Mesendoderm (in vitro differentiated cells): ENCODE data around the gene ZNF664.

Experiments used
- DNase-seq: peaks from one replicate; pipeline ENCODE4 v3.0.0; 2013
- H2AK5ac ChIP-seq: 2 replicates; pipeline ENCODE4 v1.6.1; 2013; ENCODE audit warnings: low read length, inconsistent platforms
- H2BK120ac ChIP-seq: 2 replicates; pipeline ENCODE4 v1.6.1; 2013; ENCODE audit warnings: low read depth, mild to moderate bottlenecking, low read length, moderate library complexity, mixed read lengths
- H2BK15ac ChIP-seq: replicated peaks from 2 replicates; pipeline ENCODE4 v1.6.1; 2013; ENCODE audit warnings: low read depth, mild to moderate bottlenecking, moderate library complexity
- H2BK5ac ChIP-seq: 2 replicates; pipeline ENCODE4 v1.6.1; 2013; ENCODE audit warnings: low read length, inconsistent platforms
- H3K18ac ChIP-seq: 2 replicates; pipeline ENCODE4 v1.6.1; 2013; ENCODE audit warnings: mild to moderate bottlenecking, low read length, mixed read lengths
- H3K23ac ChIP-seq: one replicate; pipeline ENCODE4 v1.6.1; 2013; ENCODE audit warnings: low read length
- H3K27ac ChIP-seq: 2 replicates; pipeline ENCODE4 v1.5.1; 2013; ENCODE audit warnings: low read depth, mild to moderate bottlenecking, inconsistent platforms, low read length, moderate library complexity
- H3K27me3 ChIP-seq: 2 replicates; pipeline ENCODE4 v1.6.1; 2013; ENCODE audit warnings: low read length, control low read depth, mild to moderate bottlenecking, inconsistent platforms; ENCODE audit not compliant: insufficient read depth, poor library complexity
- H3K36me3 ChIP-seq: 2 replicates; pipeline ENCODE4 v1.6.1; 2013; ENCODE audit warnings: low read length, inconsistent platforms; ENCODE audit not compliant: control insufficient read depth, insufficient read depth
- H3K4ac ChIP-seq: one replicate; pipeline ENCODE4 v1.6.1; 2013; ENCODE audit warnings: low read depth, mild to moderate bottlenecking, low read length, moderate library complexity
- H3K4me1 ChIP-seq: 2 replicates; pipeline ENCODE4 v1.6.1; 2013; ENCODE audit warnings: low read depth, low read length, inconsistent platforms; ENCODE audit not compliant: control insufficient read depth
- H3K4me2 ChIP-seq: 2 replicates; pipeline ENCODE4 v1.6.1; 2013; ENCODE audit warnings: low read length
- H3K4me3 ChIP-seq: 2 replicates; pipeline ENCODE4 v1.5.1; 2013; ENCODE audit warnings: mild to moderate bottlenecking, low read length
- H3K56ac ChIP-seq: one replicate; pipeline ENCODE4 v1.6.1; 2013; ENCODE audit warnings: low read length
- H3K79me1 ChIP-seq: 2 replicates; pipeline ENCODE4 v1.6.1; 2013; ENCODE audit warnings: low read length, inconsistent platforms
- H3K79me2 ChIP-seq: 2 replicates; pipeline ENCODE4 v1.6.1; 2013; ENCODE audit warnings: mild to moderate bottlenecking, low read length; ENCODE audit not compliant: control insufficient read depth, insufficient read depth
- H3K9ac ChIP-seq: 2 replicates; pipeline ENCODE4 v1.6.1; 2013; ENCODE audit warnings: low read length, inconsistent platforms
- H4K5ac ChIP-seq: one replicate; pipeline ENCODE4 v1.6.1; 2013; ENCODE audit warnings: low read length
- H4K8ac ChIP-seq: one replicate; pipeline ENCODE4 v1.6.1; 2013; ENCODE audit warnings: low read depth, mild to moderate bottlenecking, control low read depth, low read length, moderate library complexity
- WGBS: extraction: QIAGEN DNeasy Blood & Tissue Kit; methylation state at CpG from one replicate; pipeline ENCODE4 v1.1.7; 2013; ENCODE audit warnings: low lambda C conversion rate, missing lambda C conversion rate; ENCODE audit not compliant: insufficient coverage; ENCODE audit errors: extremely low coverage; 5-methylcytosine and 5-hydroxymethylcytosine counted together

ZNF664 gene

DNA sequence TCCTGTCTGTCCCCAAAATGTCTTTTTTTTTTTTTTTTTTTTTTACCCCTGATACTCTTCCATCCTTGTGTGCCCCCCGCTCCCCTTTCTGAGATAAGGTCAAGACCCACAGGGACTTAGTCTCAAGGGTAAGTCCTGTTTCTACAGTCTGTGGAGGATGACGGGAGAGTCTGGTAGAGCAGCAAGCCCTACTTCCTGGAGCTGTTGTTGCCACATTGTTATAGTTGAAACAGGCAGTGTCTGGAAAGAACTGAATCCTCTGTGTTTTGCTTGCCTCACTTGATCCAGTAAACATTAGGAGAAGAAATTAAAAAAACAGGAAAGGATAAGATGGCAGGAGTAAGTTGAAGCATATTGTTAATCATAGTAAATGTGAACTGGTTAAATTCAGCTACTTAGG lies 45.5 kb downstream of the ZNF664 start:
- H3K18ac ChIP-seq, result no peak overlapping the region
- no peaks in the 10 kb centered on the region for H3K27me3 ChIP-seq
- H3K56ac ChIP-seq, result no peak overlapping the region
- no peak overlapping the region for H2BK15ac ChIP-seq
- H3K4ac ChIP-seq, result no peak overlapping the region
- H3K4me1 ChIP-seq, result no peaks in the 10 kb centered on the region
- no peak overlapping the region for H3K9ac ChIP-seq
- no peak overlapping the region for H2BK120ac ChIP-seq
- no peak overlapping the region for H2AK5ac ChIP-seq
- DNase-seq, result no peak
- no peaks in the 10 kb centered on the region for H3K79me1 ChIP-seq
- H4K8ac ChIP-seq, result no peak overlapping the region
- no peak overlapping the region for H4K5ac ChIP-seq
- no peak overlapping the region for H3K4me3 ChIP-seq
- no peak overlapping the region for H3K23ac ChIP-seq
- H3K4me2 ChIP-seq, result no peak overlapping the region
- WGBS, result no CpG with 5 or more reads among the region's 2 CpGs
- H3K79me2 ChIP-seq, result no peaks in the 10 kb centered on the region
- no peak overlapping the region for H2BK5ac ChIP-seq
- H3K27ac ChIP-seq, result no peak overlapping the region
- no peaks in the 10 kb centered on the region for H3K36me3 ChIP-seq

DNA sequence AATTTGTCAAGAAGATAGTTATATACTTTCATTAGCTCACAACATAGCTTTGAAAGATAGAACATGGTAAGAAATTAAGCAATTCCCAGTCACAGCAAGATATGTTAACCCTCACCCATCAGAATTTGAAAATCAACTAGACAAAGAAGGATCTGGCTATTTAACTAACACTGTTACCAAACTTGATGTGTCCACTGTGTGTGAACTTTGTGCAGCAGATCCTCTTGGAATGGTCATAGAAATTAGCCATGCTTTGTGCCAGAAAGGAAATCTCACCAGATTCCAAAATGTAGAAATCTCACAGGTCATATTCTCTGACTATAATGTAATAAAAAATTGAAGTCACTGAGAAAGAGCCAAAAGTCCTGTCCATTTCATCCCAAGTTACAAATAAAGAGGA lies 46.1 kb downstream of the ZNF664 start:
- Histone ChIP-seq H3K56ac (no peak overlapping the region), H3K4me3 (no peak overlapping the region), H3K4me2 (no peak overlapping the region), H4K5ac (no peak overlapping the region), H3K27me3 (no peaks in the 10 kb centered on the region), H3K18ac (no peak overlapping the region), H2BK120ac (no peak overlapping the region), H3K27ac (no peak overlapping the region), H3K23ac (no peak overlapping the region), H3K4me1 (no peaks in the 10 kb centered on the region), H3K4ac (no peak overlapping the region), H3K36me3 (no peaks in the 10 kb centered on the region), H2AK5ac (no peak overlapping the region), H3K79me1 (no peaks in the 10 kb centered on the region), H3K79me2 (no peaks in the 10 kb centered on the region), H3K9ac (no peak overlapping the region), H4K8ac (no peak overlapping the region), H2BK5ac (no peak overlapping the region), H2BK15ac (no peak overlapping the region)
- no peak for DNase-seq

DNA sequence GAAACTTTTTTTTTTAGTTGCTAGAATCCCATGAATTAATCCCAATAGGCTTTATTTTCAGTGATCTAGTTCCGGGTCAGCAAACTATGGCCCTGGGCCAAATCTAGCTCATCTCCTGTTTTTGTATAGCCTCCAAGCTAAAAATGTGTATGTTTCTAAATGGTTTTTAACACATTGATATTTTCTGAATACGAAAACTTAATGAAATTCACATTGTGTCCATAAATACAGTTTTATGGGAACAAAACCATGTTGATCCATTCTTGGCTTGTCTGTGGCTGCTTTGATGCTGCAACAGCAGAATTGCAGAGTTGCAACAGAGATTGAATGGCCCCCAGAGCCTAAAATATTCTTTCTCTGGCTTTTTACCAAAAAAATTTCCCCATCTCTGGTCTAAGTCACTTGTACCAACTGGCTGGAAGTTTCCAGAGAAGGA lies 47.5 kb downstream of the ZNF664 start:
- Histone ChIP-seq H2BK5ac (no peak overlapping the region), H3K36me3 (no peaks in the 10 kb centered on the region), H3K56ac (no peak overlapping the region), H3K23ac (no peak overlapping the region), H2BK120ac (no peak overlapping the region), H3K79me1 (no peaks in the 10 kb centered on the region), H4K5ac (no peak overlapping the region), H3K4me2 (no peak overlapping the region), H3K9ac (no peak overlapping the region), H3K4ac (no peak overlapping the region), H3K18ac (no peak overlapping the region), H3K4me3 (no peak overlapping the region), H2AK5ac (no peak overlapping the region), H3K4me1 (peaks cover 1% of the 10 kb centered on the region), H4K8ac (no peak overlapping the region), H2BK15ac (no peak overlapping the region), H3K79me2 (no peaks in the 10 kb centered on the region), H3K27me3 (no peaks in the 10 kb centered on the region), H3K27ac (no peak overlapping the region)
- WGBS, result no CpG with 5 or more reads among the region's 2 CpGs
- DNase-seq, result no peak

GRCh38 chr12:124021007-124021406 lies 48.0 kb downstream of the ZNF664 start:
- Histone ChIP-seq H3K9ac (no peak overlapping the region), H3K4me1 (peaks cover 1% of the 10 kb centered on the region), H3K4ac (no peak overlapping the region), H3K18ac (no peak overlapping the region), H3K56ac (no peak overlapping the region), H2BK120ac (no peak overlapping the region), H3K79me1 (no peaks in the 10 kb centered on the region), H2AK5ac (no peak overlapping the region), H2BK15ac (no peak overlapping the region), H4K5ac (no peak overlapping the region), H3K36me3 (no peaks in the 10 kb centered on the region), H3K79me2 (no peaks in the 10 kb centered on the region), H3K23ac (no peak overlapping the region), H3K4me2 (no peak overlapping the region), H4K8ac (no peak overlapping the region), H3K27me3 (no peaks in the 10 kb centered on the region), H3K27ac (no peak overlapping the region), H3K4me3 (no peak overlapping the region), H2BK5ac (no peak overlapping the region)
- WGBS, result no CpG with 5 or more reads among the region's 3 CpGs
- no peak for DNase-seq

DNA sequence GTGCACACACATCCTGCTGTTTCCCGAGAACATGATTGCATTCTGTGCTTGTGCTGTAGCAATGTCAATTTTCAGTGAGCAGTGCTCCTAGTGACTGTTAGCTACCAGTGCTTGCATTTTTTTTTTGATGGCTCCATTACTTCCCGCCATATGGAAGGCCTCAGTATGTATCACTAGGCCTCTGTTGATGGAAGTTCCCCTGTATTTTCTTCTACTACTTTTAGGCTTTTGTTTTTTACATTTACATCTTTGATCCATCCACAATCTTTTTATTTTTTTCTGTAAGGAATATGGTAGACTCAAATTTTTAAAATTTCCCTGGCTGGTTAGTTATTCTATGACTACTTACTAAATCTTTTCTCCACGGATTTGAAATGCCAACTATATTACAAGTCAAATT lies 49.1 kb downstream of the ZNF664 start:
- Histone ChIP-seq H3K4me3 (no peak overlapping the region), H3K4ac (no peak overlapping the region), H2BK15ac (no peak overlapping the region), H3K9ac (no peak overlapping the region), H3K18ac (no peak overlapping the region), H2BK120ac (no peak overlapping the region), H3K4me1 (peaks cover 1% of the 10 kb centered on the region), H2AK5ac (no peak overlapping the region), H3K23ac (no peak overlapping the region), H3K36me3 (no peaks in the 10 kb centered on the region), H3K27me3 (no peaks in the 10 kb centered on the region), H3K4me2 (no peak overlapping the region), H2BK5ac (no peak overlapping the region), H3K56ac (no peak overlapping the region), H3K79me2 (no peaks in the 10 kb centered on the region), H4K8ac (no peak overlapping the region), H3K27ac (no peak overlapping the region), H3K79me1 (no peaks in the 10 kb centered on the region), H4K5ac (no peak overlapping the region)
- DNase-seq, result no peak
- no CpG with 5 or more reads among the region's 3 CpGs for WGBS

- Histone ChIP-seq H3K4me3 (no peak overlapping the region), H2BK120ac (no peak overlapping the region), H3K18ac (no peak overlapping the region), H3K4me2 (no peak overlapping the region), H3K9ac (no peak overlapping the region), H3K23ac (no peak overlapping the region), H4K8ac (no peak overlapping the region), H3K79me2 (no peaks in the 10 kb centered on the region), H2BK5ac (no peak overlapping the region), H3K27me3 (no peaks in the 10 kb centered on the region), H3K4me1 (peaks cover 1% of the 10 kb centered on the region), H2BK15ac (no peak overlapping the region), H4K5ac (no peak overlapping the region), H3K27ac (no peak overlapping the region), H3K4ac (no peak overlapping the region), H3K56ac (no peak overlapping the region), H3K36me3 (no peaks in the 10 kb centered on the region), H3K79me1 (no peaks in the 10 kb centered on the region), H2AK5ac (no peak overlapping the region)
- WGBS, result no CpG with 5 or more reads among the region's 8 CpGs
- no peak for DNase-seq
Observed at GRCh38 chr12:124024263-124024678, 51.3 kb downstream of the ZNF664 start.
